Coronary artery (tissue), 2 donors: ENCODE results near the gene MCM6.

ENCODE experiments used
- DNase-seq: peaks from one replicate; pipeline ENCODE4 v3.0.0-alpha.2; 2017; ENCODE audit warnings: low spot score
- H3K27ac ChIP-seq, 2 donors: fragments of 200-600 bp; sonication (generic); one replicate each; pipeline ENCODE4 v1.5.1; 2016 to 2019
- H3K4me3 ChIP-seq: fragments of 200-600 bp; sonication (generic); 2 replicates; pipeline ENCODE4 v1.5.1; 2016; ENCODE audit warnings: mild to moderate bottlenecking, moderate library complexity
- TF ChIP-seq, protein P1 (sequence below): fragments of 200-600 bp; sonication (generic); IDR thresholded peaks from one replicate; pipeline ENCODE4 v1.5.1; 2019; ENCODE audit warnings: antibody characterized with exemption

MCM6 gene

DNA sequence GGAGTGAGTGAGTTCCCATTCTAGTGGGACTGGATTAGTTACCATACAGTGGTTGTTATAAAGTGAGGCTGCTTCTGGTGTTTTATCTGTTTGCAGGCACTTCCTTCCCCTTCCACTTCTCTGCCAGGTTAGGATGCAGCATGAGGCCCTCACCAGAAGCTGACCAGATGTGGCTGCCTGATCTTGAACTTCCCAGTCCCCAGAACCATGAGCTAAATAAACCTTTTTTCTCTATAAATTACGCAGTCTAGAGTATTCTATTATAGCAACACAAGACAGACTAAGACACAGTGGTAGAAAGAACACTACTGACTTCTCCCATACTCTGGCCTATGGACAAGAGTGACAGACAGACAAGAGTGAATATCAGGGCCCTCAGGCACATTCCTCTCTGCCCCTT, 53.4 kb downstream of the MCM6 start:
- Histone ChIP-seq H3K27ac (no peak overlapping the region), H3K4me3 (no peak overlapping the region)
- no peak for DNase-seq
- TF ChIP-seq, protein P1, sequence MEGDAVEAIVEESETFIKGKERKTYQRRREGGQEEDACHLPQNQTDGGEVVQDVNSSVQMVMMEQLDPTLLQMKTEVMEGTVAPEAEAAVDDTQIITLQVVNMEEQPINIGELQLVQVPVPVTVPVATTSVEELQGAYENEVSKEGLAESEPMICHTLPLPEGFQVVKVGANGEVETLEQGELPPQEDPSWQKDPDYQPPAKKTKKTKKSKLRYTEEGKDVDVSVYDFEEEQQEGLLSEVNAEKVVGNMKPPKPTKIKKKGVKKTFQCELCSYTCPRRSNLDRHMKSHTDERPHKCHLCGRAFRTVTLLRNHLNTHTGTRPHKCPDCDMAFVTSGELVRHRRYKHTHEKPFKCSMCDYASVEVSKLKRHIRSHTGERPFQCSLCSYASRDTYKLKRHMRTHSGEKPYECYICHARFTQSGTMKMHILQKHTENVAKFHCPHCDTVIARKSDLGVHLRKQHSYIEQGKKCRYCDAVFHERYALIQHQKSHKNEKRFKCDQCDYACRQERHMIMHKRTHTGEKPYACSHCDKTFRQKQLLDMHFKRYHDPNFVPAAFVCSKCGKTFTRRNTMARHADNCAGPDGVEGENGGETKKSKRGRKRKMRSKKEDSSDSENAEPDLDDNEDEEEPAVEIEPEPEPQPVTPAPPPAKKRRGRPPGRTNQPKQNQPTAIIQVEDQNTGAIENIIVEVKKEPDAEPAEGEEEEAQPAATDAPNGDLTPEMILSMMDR, result no peak

DNA sequence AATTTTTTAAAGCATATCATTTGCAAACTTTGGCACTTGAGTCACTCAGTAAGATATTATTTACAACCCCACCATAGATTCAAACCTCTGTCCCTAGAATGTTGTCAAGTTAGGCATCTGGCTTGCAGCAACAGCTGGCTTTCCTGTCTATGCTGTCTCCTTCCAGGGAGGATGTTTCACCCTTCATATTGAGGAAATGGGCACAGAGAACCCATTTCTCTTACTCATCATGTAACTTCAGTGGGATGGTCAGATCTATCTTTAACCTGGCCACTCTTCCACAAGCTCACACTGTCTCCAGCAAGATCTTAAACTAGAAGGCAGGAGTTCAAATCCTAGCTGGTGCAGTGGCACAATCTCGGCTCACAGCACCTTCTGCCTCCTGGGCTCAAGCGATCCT, 55.1 kb downstream of the MCM6 start:
- H3K27ac ChIP-seq, result no peak overlapping the region
- DNase-seq, result no peak
- H3K4me3 ChIP-seq, result no peak overlapping the region
- TF ChIP-seq, protein P1, result no peak

DNA sequence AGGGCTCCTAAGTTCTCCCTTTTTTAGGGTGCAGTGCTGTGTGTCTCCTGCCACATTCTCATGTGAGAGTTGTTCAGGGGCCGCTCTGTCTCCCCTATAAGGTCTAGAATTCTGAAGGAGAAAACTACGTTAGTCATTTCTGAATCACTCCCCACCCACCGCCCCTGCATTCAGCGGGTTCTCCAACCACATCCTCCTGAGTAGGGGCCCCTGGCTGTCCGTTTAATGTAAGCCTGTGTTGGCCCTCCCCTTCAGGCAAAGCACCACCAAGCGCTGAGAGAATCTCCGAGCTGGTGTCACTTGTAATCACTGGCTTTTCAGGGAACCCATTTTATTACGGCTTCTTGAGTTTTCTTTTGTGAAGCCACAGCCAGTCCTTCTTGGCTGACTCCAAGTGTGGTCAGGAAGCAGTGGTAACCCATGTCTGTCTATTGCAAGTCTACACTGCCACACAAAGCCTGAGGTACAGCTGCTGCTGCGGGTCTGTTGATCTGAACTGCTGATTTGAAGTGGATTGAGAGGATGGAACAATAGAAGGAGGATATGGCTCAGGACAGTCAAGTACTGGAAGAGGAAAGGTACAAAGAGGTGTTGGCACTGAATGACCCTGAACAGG, 56.1 kb downstream of the MCM6 start:
- TF ChIP-seq, protein P1, result no peak
- Histone ChIP-seq H3K4me3 (no peak overlapping the region), H3K27ac (no peak overlapping the region)
- DNase-seq, result no peak

DNA sequence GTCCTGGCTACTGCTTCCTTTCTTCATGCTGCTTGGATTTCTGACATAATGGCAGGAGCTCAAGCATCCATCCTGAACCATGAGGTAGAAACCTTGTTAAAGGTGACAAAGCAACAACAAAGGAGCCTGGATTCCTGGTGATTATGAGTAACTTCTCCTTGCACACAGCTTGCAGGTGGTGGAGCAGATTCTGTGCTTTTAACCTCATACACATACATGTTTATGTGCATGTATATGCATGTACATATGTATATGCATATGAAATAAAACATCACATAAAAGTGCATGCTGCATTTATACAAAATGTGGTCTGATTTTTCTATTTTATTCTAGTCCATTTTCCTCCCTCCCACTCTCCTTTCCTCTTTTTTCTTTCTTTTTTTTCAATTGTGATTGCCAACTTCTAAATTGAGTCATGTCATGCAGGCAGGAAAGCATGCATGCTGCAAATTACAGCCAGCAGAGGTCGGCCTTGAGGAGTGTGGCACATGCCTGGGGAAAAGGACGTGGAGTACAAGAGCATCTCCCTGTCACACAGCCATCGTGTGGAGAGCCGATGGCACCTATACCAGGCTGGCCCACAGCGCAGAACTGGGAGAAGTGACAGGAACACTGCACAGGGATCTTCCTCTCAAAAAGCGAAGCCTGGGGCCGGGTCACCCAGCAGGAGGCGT, 57.2 kb downstream of the MCM6 start:
- DNase-seq, result no peak
- TF ChIP-seq, protein P1, result no peak
- H3K27ac ChIP-seq, result no peak overlapping the region
- no peak overlapping the region for H3K4me3 ChIP-seq

DNA sequence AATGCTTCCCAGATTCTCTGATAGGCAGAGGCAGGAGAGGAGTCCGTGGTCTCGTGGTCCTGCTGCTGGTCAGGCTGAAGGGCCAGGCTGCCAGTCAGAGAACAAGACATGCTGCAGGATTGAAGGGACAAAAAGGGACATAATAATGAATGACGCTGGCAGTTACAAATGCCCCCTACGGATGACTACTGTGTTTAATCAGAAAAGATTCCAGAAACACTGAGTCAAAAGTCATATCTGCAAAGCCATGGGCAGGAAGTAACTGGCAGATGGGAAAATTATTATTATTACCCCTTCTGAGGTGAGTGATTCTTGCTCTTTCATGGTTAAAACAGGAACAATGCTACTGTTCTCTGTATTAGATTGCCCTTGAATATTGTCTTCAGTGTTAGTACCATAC, 58.3 kb downstream of the MCM6 start:
- TF ChIP-seq, protein P1, result no peak
- no peak overlapping the region for H3K27ac ChIP-seq
- H3K4me3 ChIP-seq, result no peak overlapping the region
- no peak for DNase-seq

DNA sequence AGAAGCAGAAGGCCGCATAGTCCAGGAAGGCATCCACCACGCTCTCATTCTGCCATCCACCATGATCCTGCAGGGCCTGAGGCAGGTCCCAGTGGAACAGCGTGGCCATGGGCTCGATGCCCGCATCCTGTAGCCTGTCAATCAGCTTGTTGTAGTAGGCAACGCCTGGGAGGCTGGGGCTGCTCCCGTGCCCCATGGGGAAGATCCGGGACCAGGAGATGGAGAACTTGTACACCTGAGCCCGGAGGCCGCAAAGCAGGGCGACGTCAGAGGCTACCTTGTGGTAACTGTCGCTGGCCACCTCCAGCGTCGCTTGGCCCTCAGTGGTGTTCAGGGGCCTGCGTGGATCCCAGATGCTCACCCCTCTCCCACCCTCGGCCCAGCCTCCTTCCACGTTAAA, 58.8 kb downstream of the MCM6 start:
- Histone ChIP-seq H3K4me3 (no peak overlapping the region), H3K27ac (no peak overlapping the region)
- DNase-seq, result no peak
- TF ChIP-seq, protein P1, result no peak

DNA sequence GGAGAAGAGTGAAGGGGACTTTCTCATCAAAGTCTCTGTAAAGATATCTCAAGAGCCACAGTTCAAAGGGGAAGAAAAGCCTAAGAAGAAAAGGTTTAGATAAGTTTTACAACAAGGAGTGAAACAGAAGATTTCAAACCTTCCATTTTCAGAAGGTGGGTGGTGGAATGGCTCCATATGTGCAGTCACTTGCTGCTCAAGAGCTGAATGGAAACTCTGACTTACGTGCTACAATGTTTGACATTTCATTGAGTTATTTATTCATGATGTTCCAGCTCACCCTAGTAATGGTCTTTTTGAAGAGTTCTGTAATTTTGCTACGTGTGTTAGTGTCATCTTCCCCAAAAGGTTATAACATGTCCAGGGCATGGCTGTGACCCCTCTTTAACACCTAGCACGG, 61.0 kb downstream of the MCM6 start:
- no peak for DNase-seq
- no peak overlapping the region for H3K27ac ChIP-seq
- TF ChIP-seq, protein P1, result no peak
- H3K4me3 ChIP-seq, result no peak overlapping the region
